H1 (cell line): ENCODE measurements around the gene KLHDC8A. TPM values are rescaled to one million over a fixed set of nuclear protein-coding genes. Genes with fewer than 3 reads are reported as not detected.

Source experiments
- ASH2L ChIP-seq: fragments of 200-600, 300-600 bp; sonication (generic); IDR thresholded peaks from one replicate; pipeline ENCODE4 v1.7.1; 2017; ENCODE audit warnings: low read length
- BCL11A ChIP-seq, 2 experiments: IDR thresholded peaks; one replicate each; pipeline ENCODE4 v1.6.1; 2011; ENCODE audit warnings: low read depth in 2 of 2, low read length in 2 of 2, mild to moderate bottlenecking in 2 of 2
- BRCA1 ChIP-seq: IDR thresholded peaks from 2 replicates; pipeline ENCODE4 v1.6.1; 2012; ENCODE audit warnings: low read depth, low read length, improper control_type of control experiment
- CEBPB ChIP-seq: IDR thresholded peaks from 2 replicates; pipeline ENCODE4 v1.6.1; 2012; ENCODE audit warnings: low read depth, low read length
- CHD1 ChIP-seq: IDR thresholded peaks from 2 replicates; pipeline ENCODE4 v1.6.1; 2012; ENCODE audit warnings: low read depth, low read length, improper control_type of control experiment
- HDAC2 ChIP-seq, 2 experiments: fragments of 300-600 bp in 1 of 2; sonication (generic) in 1 of 2; IDR thresholded peaks; 2 replicates each; pipeline ENCODE4 v1.6.1; 2011 to 2012; ENCODE audit warnings: low read depth in 2 of 2, low read length in 2 of 2, mild to moderate bottlenecking in 2 of 2, moderate library complexity in 2 of 2, borderline replicate concordance in 1 of 2, inconsistent platforms in 1 of 2
- JUN ChIP-seq: IDR thresholded peaks from 2 replicates; pipeline ENCODE4 v1.6.1; 2011; ENCODE audit warnings: low read depth, mild to moderate bottlenecking, improper control_type of control experiment, low read length
- KDM5A ChIP-seq: fragments of 200-600 bp; IDR thresholded peaks from 2 replicates; pipeline ENCODE4 v1.7.1; 2012; ENCODE audit warnings: mild to moderate bottlenecking, low read length, inconsistent platforms, mixed read lengths
- RBBP5 ChIP-seq: IDR thresholded peaks from 2 replicates; pipeline ENCODE4 v1.7.1; 2012; ENCODE audit warnings: low read depth, mild to moderate bottlenecking, inconsistent platforms, low read length, moderate library complexity, borderline replicate concordance
- SP2 ChIP-seq: IDR thresholded peaks from 2 replicates; pipeline ENCODE4 v1.6.1; 2012; ENCODE audit warnings: mild to moderate bottlenecking, low read length, inconsistent platforms
- polyA plus RNA-seq, 7 experiments: library from polyadenylated mRNA; depleted of rRNA in 3 of 7; stranded (reverse) in 5 of 7; unstranded in 2 of 7; fragments of >200 nt in 5 of 7; fragments of 200-250 nt in 2 of 7; gene quantifications; 1 replicate in 5 of 7; 2 replicates in 1 of 7; 4 replicates in 1 of 7; pipeline versions ENCODE4 v1.2.1 to v1.2.3, GENCODE V29; 2011 to 2013; ENCODE audit warnings: missing spikeins in 2 of 7, mixed read lengths in 2 of 7
- total RNA-seq: library from RNA; stranded (reverse); fragmentation: NEBNext Ultra II Directional; extraction: Animal tissue kit (Norgen Biotek cat#: 25700); gene quantifications from 2 replicates; pipeline ENCODE4 v1.2.1, GENCODE V29; 2021
- TF ChIP-seq, protein P1 (sequence below): fragments of 300-600 bp; sonication (generic); IDR thresholded peaks from 2 replicates; pipeline ENCODE4 v1.7.1; 2012; ENCODE audit warnings: low read length, moderate library complexity, mild to moderate bottlenecking, inconsistent platforms; ENCODE audit not compliant: insufficient replicate concordance

The KLHDC8A gene
- total and polyA plus RNA-seq, 2 of the 8 experiments (the other 6 are each of a cell fraction or from before 2014, with no cell fraction given), result 1.9 to 3.4 TPM

DNA sequence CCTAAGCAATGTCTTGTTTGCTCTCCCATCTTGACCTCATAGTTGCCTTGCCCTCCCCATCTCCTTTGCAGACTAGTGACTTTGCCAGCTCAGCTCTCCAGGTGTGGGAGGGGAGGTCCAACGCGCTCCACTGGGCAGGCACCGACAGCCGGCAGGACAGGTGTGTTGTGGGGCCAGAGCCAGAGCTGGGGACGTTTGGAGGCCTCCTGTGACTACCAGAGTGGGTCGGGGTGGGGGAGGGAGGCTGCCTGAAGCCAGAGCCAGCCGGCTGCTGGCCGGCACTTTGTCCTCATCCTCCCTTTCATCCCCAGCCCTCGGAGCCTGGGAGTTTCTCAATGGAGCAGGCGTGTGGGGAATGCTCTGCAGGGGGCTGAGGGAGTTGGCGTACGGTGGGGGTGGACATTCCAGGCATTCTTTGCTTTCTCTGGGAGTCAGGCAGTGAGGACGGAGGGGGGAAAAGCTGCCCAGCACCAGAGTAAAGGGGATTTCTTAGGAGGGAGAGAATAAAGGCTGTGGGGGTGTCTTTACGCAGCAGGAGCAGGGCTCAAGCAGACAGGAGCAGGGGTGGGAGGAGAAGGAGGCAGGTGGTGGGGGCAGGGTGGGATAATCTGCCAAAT is 55.4 kb downstream of the KLHDC8A start (continued):
- TF ChIP-seq RBBP5 (peak; percentile 93; the same call in 1 of the 2 replicates), KDM5A (no peak), BRCA1 (no peak), ASH2L (peak; percentile 97), CEBPB (peak; percentile 85), CHD1 (no peak; the same call in 1 of the 2 replicates), JUN (peak; percentile 34; the same call in 1 of the 2 replicates), SP2 (no peak), BCL11A (IDR thresholded peaks at IDR 0.05; ENCODE audit: low read depth in 2 of 2, low read length in 2 of 2) (no peak), HDAC2 (IDR thresholded peaks at IDR 0.05; ENCODE audit: borderline replicate concordance in 1 of 2, low read depth in 2 of 2, low read length in 2 of 2) (peak; percentile 57 to 80; a peak in 2 of 4 replicates)
- TF ChIP-seq, protein P1, sequence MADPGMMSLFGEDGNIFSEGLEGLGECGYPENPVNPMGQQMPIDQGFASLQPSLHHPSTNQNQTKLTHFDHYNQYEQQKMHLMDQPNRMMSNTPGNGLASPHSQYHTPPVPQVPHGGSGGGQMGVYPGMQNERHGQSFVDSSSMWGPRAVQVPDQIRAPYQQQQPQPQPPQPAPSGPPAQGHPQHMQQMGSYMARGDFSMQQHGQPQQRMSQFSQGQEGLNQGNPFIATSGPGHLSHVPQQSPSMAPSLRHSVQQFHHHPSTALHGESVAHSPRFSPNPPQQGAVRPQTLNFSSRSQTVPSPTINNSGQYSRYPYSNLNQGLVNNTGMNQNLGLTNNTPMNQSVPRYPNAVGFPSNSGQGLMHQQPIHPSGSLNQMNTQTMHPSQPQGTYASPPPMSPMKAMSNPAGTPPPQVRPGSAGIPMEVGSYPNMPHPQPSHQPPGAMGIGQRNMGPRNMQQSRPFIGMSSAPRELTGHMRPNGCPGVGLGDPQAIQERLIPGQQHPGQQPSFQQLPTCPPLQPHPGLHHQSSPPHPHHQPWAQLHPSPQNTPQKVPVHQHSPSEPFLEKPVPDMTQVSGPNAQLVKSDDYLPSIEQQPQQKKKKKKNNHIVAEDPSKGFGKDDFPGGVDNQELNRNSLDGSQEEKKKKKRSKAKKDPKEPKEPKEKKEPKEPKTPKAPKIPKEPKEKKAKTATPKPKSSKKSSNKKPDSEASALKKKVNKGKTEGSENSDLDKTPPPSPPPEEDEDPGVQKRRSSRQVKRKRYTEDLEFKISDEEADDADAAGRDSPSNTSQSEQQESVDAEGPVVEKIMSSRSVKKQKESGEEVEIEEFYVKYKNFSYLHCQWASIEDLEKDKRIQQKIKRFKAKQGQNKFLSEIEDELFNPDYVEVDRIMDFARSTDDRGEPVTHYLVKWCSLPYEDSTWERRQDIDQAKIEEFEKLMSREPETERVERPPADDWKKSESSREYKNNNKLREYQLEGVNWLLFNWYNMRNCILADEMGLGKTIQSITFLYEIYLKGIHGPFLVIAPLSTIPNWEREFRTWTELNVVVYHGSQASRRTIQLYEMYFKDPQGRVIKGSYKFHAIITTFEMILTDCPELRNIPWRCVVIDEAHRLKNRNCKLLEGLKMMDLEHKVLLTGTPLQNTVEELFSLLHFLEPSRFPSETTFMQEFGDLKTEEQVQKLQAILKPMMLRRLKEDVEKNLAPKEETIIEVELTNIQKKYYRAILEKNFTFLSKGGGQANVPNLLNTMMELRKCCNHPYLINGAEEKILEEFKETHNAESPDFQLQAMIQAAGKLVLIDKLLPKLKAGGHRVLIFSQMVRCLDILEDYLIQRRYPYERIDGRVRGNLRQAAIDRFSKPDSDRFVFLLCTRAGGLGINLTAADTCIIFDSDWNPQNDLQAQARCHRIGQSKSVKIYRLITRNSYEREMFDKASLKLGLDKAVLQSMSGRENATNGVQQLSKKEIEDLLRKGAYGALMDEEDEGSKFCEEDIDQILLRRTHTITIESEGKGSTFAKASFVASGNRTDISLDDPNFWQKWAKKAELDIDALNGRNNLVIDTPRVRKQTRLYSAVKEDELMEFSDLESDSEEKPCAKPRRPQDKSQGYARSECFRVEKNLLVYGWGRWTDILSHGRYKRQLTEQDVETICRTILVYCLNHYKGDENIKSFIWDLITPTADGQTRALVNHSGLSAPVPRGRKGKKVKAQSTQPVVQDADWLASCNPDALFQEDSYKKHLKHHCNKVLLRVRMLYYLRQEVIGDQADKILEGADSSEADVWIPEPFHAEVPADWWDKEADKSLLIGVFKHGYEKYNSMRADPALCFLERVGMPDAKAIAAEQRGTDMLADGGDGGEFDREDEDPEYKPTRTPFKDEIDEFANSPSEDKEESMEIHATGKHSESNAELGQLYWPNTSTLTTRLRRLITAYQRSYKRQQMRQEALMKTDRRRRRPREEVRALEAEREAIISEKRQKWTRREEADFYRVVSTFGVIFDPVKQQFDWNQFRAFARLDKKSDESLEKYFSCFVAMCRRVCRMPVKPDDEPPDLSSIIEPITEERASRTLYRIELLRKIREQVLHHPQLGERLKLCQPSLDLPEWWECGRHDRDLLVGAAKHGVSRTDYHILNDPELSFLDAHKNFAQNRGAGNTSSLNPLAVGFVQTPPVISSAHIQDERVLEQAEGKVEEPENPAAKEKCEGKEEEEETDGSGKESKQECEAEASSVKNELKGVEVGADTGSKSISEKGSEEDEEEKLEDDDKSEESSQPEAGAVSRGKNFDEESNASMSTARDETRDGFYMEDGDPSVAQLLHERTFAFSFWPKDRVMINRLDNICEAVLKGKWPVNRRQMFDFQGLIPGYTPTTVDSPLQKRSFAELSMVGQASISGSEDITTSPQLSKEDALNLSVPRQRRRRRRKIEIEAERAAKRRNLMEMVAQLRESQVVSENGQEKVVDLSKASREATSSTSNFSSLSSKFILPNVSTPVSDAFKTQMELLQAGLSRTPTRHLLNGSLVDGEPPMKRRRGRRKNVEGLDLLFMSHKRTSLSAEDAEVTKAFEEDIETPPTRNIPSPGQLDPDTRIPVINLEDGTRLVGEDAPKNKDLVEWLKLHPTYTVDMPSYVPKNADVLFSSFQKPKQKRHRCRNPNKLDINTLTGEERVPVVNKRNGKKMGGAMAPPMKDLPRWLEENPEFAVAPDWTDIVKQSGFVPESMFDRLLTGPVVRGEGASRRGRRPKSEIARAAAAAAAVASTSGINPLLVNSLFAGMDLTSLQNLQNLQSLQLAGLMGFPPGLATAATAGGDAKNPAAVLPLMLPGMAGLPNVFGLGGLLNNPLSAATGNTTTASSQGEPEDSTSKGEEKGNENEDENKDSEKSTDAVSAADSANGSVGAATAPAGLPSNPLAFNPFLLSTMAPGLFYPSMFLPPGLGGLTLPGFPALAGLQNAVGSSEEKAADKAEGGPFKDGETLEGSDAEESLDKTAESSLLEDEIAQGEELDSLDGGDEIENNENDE, result no peak
